SK-N-SH (cell line): ENCODE measurements around the gene BAHCC1. TPM values are rescaled to one million over a fixed set of nuclear protein-coding genes. Genes with fewer than 3 reads are reported as not detected.

Source experiments
- CTCF ChIA-PET: fragments of 300-600, 350-600 bp; formaldehyde crosslinking; extraction: SDS; loops from one replicate; lab custom pipeline; 2021; lab: Yijun Ruan, JAX
- POLR2A ChIA-PET: fragments of 350-600 bp; sonication (Branson Sonifier 250); formaldehyde crosslinking; extraction: SDS; loops from one replicate; lab custom pipeline; 2020; ENCODE audit warnings: antibody characterized with exemption, inconsistent platforms; lab: Yijun Ruan, JAX
- DNase-seq: peaks from one replicate; pipeline ENCODE4 v3.0.0; 2012
- H2AFZ ChIP-seq: fragments of 200-600 bp; sonication (generic); 2 replicates; pipeline ENCODE4 v1.8.1; 2016; ENCODE audit warnings: antibody characterized with exemption, mild to moderate bottlenecking, low read depth
- H3F3A ChIP-seq: fragments of 200-600 bp; sonication (generic); replicated peaks from 2 replicates; pipeline ENCODE3; 2016; ENCODE audit warnings: antibody characterized with exemption, mild to moderate bottlenecking; ENCODE audit not compliant: insufficient read depth
- H3K27ac ChIP-seq, 2 experiments: fragments of 200-500 bp in 1 of 2; fragments of 200-600 bp in 1 of 2; sonication (Bioruptor generic) in 1 of 2; sonication (generic), shearing (Covaris generic) in 1 of 2; 2 replicates each; pipeline versions ENCODE4 v1.5.1 to v1.6.1; 2014 to 2016; ENCODE audit warnings: low read depth in 2 of 2, inconsistent platforms in 1 of 2, low read length in 1 of 2, mild to moderate bottlenecking in 1 of 2, mixed read lengths in 1 of 2
- H3K27me3 ChIP-seq: fragments of 200-600 bp; sonication (generic), shearing (Covaris generic); 2 replicates; pipeline ENCODE4 v1.6.1; 2016; ENCODE audit warnings: mixed run types; ENCODE audit not compliant: insufficient read depth
- H3K36me3 ChIP-seq, 2 experiments: fragments of 200-500 bp in 1 of 2; fragments of 200-600 bp in 1 of 2; sonication (Bioruptor generic) in 1 of 2; sonication (generic) in 1 of 2; replicated peaks in 1 of 2; 2 replicates each; pipeline versions ENCODE3 to v1.5.1; 2014 to 2016; ENCODE audit warnings: low read length in 1 of 2, mild to moderate bottlenecking in 1 of 2; ENCODE audit not compliant: insufficient read depth in 2 of 2, control insufficient read depth in 1 of 2
- H3K4me1 ChIP-seq, 2 experiments: fragments of 200-500 bp in 1 of 2; fragments of 200-600 bp in 1 of 2; sonication (Bioruptor generic) in 1 of 2; sonication (generic), shearing (Covaris generic) in 1 of 2; 2 replicates each; pipeline versions ENCODE4 v1.5.1 to v1.6.1; 2014 to 2016; ENCODE audit warnings: low read depth in 1 of 2, low read length in 1 of 2, mixed run types in 1 of 2; ENCODE audit not compliant: insufficient read depth in 2 of 2, control insufficient read depth in 1 of 2
- H3K4me2 ChIP-seq: fragments of 200-600 bp; sonication (generic), shearing (Covaris generic); 2 replicates; pipeline ENCODE4 v1.6.1; 2017; ENCODE audit warnings: mixed run types
- H3K4me3 ChIP-seq, 2 experiments: fragments of 200-500 bp in 1 of 2; fragments of 200-600 bp in 1 of 2; sonication (Bioruptor generic) in 1 of 2; sonication (generic), shearing (Covaris generic) in 1 of 2; 2 replicates each; pipeline versions ENCODE4 v1.5.1 to v1.8.1; 2014 to 2016; ENCODE audit warnings: low read depth in 2 of 2, inconsistent platforms in 1 of 2, low read length in 1 of 2, mild to moderate bottlenecking in 1 of 2, mixed read lengths in 1 of 2, moderate library complexity in 1 of 2
- H3K79me2 ChIP-seq: fragments of 200-600 bp; sonication (generic); 2 replicates; pipeline ENCODE4 v1.8.1; 2017; ENCODE audit warnings: mild to moderate bottlenecking; ENCODE audit not compliant: insufficient read depth
- H3K9ac ChIP-seq: fragments of 200-600 bp; sonication (generic); 2 replicates; pipeline ENCODE4 v1.6.1; 2017; ENCODE audit warnings: mixed run types
- H3K9me2 ChIP-seq: fragments of 200-600 bp; sonication (generic); 2 replicates; pipeline ENCODE4 v1.6.1; 2017; ENCODE audit warnings: mixed run types
- H3K9me3 ChIP-seq: fragments of 200-600 bp; sonication (generic); 2 replicates; pipeline ENCODE4 v1.6.1; 2017; ENCODE audit warnings: mixed run types, mild to moderate bottlenecking, moderate library complexity
- H4K20me1 ChIP-seq: fragments of 200-600 bp; sonication (generic); 2 replicates; pipeline ENCODE4 v1.6.1; 2017; ENCODE audit warnings: mild to moderate bottlenecking, mixed run types; ENCODE audit not compliant: insufficient read depth
- ELF1 ChIP-seq: IDR thresholded peaks from 2 replicates; pipeline ENCODE4 v1.4.0; 2012
- EZH2phosphoT487 ChIP-seq: fragments of 200-600 bp; sonication (generic); IDR thresholded peaks from 2 replicates; pipeline ENCODE4 v1.6.1; 2017; ENCODE audit warnings: low read depth, mixed run types, mild to moderate bottlenecking, antibody characterized with exemption, moderate library complexity, borderline replicate concordance
- FOSL2 ChIP-seq: IDR thresholded peaks from 2 replicates; pipeline ENCODE4 v1.4.0; 2012; ENCODE audit warnings: low read depth, mild to moderate bottlenecking, moderate library complexity, borderline replicate concordance
- FOXM1 ChIP-seq: IDR thresholded peaks from 2 replicates; pipeline ENCODE4 v1.4.0; 2012; ENCODE audit warnings: low read depth, mild to moderate bottlenecking
- MAX ChIP-seq: IDR thresholded peaks from 2 replicates; pipeline ENCODE4 v1.4.0; 2012; ENCODE audit warnings: low read depth
- NRF1 ChIP-seq: IDR thresholded peaks from 2 replicates; pipeline ENCODE4 v1.6.1; 2012; ENCODE audit warnings: low read depth, mild to moderate bottlenecking, low read length
- SMC3 ChIP-seq: IDR thresholded peaks from 2 replicates; pipeline ENCODE4 v1.6.1; 2012; ENCODE audit warnings: low read depth, low read length, improper control_type of control experiment
- TEAD4 ChIP-seq: IDR thresholded peaks from 2 replicates; pipeline ENCODE4 v1.4.0; 2012; ENCODE audit warnings: mild to moderate bottlenecking, borderline replicate concordance; ENCODE audit not compliant: insufficient read depth
- USF1 ChIP-seq: IDR thresholded peaks from 2 replicates; pipeline ENCODE4 v1.4.0; 2012; ENCODE audit warnings: low read depth, borderline replicate concordance
- ZBTB33 ChIP-seq: IDR thresholded peaks from 2 replicates; pipeline ENCODE4 v1.4.0; 2012; ENCODE audit warnings: low read depth, borderline replicate concordance
- WGBS: methylation state at CpG from one replicate; pipeline ENCODE4 v1.1.6; 2017; ENCODE audit warnings: low lambda C conversion rate; 5-methylcytosine and 5-hydroxymethylcytosine counted together
- polyA plus RNA-seq, 3 experiments: library from polyadenylated mRNA; depleted of rRNA; stranded (reverse); fragments of >200 nt; gene quantifications; 2 replicates each; pipeline ENCODE4 v1.2.3, GENCODE V29; 2012

Gene BAHCC1
- polyA plus RNA-seq, 1 of the 3 experiments (the other 2 are of a cell fraction) = 6.4 TPM

GRCh38 chr17:81373536-81374160, 21.6 kb upstream of the BAHCC1 start:
- 87% methylated on average over 19 of the region's 24 CpGs for WGBS
- Histone ChIP-seq H3K27ac (no peak overlapping the region), H3K4me3 (no peak overlapping the region), H4K20me1 (no peaks in the 10 kb centered on the region), H3K4me2 (no peak overlapping the region), H3K9ac (no peak overlapping the region), H3K9me2 (no peaks in the 10 kb centered on the region), H3F3A (peaks cover 4% of the 10 kb centered on the region), H3K27me3 (peaks cover 10% of the 10 kb centered on the region; the same call in 1 of the 2 replicates), H2AFZ (no peak overlapping the region), H3K4me1 (peaks cover 0 to 4% of the 10 kb centered on the region in 2 experiments; a peak in 1 of 4 replicates), H3K36me3 (no peaks in the 10 kb centered on the region), H3K9me3 (no peaks in the 10 kb centered on the region), H3K79me2 (no peaks in the 10 kb centered on the region)
- no peak for DNase-seq
- ChIA-PET CTCF (interaction anchor here (0.6 to 4.6 kb wide), 16 partner anchors 11 to 616 kb away, joined by 3 to 41 read pairs (median 7); partner anchors contain the start of gene BAHCC1), POLR2A (no interaction called here)
- no peak for TF ChIP-seq TEAD4
- no peak for TF ChIP-seq ZBTB33
- no peak for TF ChIP-seq NRF1
- no peak for TF ChIP-seq FOXM1
- TF ChIP-seq SMC3 = no peak
- TF ChIP-seq MAX = no peak
- no peak for TF ChIP-seq FOSL2
- no peak for TF ChIP-seq USF1
- no peak for TF ChIP-seq EZH2phosphoT487

GRCh38 chr17:81374890-81375289, 20.4 kb upstream of the BAHCC1 start:
- WGBS = 65% methylated on average over 5 of the region's 5 CpGs
- DNase-seq = no peak
- Histone ChIP-seq H3K36me3 (no peaks in the 10 kb centered on the region), H3K27ac (no peak overlapping the region), H3K79me2 (no peaks in the 10 kb centered on the region), H3F3A (peaks cover 4% of the 10 kb centered on the region), H3K4me3 (no peak overlapping the region), H3K4me1 (peaks cover 0 to 4% of the 10 kb centered on the region in 2 experiments; a peak in 1 of 4 replicates), H3K9me3 (no peaks in the 10 kb centered on the region), H3K9ac (no peak overlapping the region), H3K9me2 (no peaks in the 10 kb centered on the region), H2AFZ (no peak overlapping the region), H3K4me2 (no peak overlapping the region), H3K27me3 (peaks cover 3% of the 10 kb centered on the region; the same call in 1 of the 2 replicates), H4K20me1 (no peaks in the 10 kb centered on the region)
- TF ChIP-seq FOXM1 (no peak), ELF1 (no peak), SMC3 (no peak)
- ChIA-PET POLR2A (no interaction called here), CTCF (interaction anchor here (1.5 to 4.6 kb wide), 4 partner anchors 10 to 122 kb away, joined by 5 to 41 read pairs (median 32); partner anchors contain the start of gene BAHCC1)
